Calu3 (cell line): ENCODE data around the gene DOCK9. TPM values are rescaled to one million over a fixed set of nuclear protein-coding genes. Genes with fewer than 3 reads are reported as not detected.

Experiments used
- BruUV-seq: library from RNA; stranded (reverse); fragments of 400-500 nt; replicated peaks from 2 replicates; lab custom pipeline; 2021; lab: Mats Ljungman, UMichigan
- CTCF ChIA-PET: fragments of 300-600 bp; sonication (Branson Sonifier 250); formaldehyde crosslinking; loops from one replicate; lab custom pipeline; 2022; ENCODE audit warnings: antibody characterized with exemption; lab: Charles Lee
- DNase-seq: peaks from one replicate; pipeline ENCODE4 v3.0.0; 2022
- H3K27ac Mint-ChIP-seq: one replicate; pipeline ENCODE4 v1.8.0; 2022; ENCODE audit warnings: mixed read lengths; ENCODE audit not compliant: unreplicated experiment
- H3K27me3 Mint-ChIP-seq: one replicate; pipeline ENCODE4 v1.8.0; 2022; ENCODE audit warnings: mixed read lengths; ENCODE audit not compliant: unreplicated experiment
- H3K36me3 Mint-ChIP-seq: one replicate; pipeline ENCODE4 v1.8.0; 2022; ENCODE audit warnings: mild to moderate bottlenecking, moderate library complexity, mixed read lengths; ENCODE audit not compliant: insufficient read depth, unreplicated experiment
- H3K4me1 Mint-ChIP-seq: one replicate; pipeline ENCODE4 v1.8.0; 2022; ENCODE audit warnings: mild to moderate bottlenecking, low read depth, mixed read lengths; ENCODE audit not compliant: unreplicated experiment
- H3K4me3 Mint-ChIP-seq: one replicate; pipeline ENCODE4 v1.8.0; 2022; ENCODE audit warnings: mild to moderate bottlenecking, low read depth, moderate library complexity, mixed read lengths; ENCODE audit not compliant: unreplicated experiment
- H3K9me3 Mint-ChIP-seq: one replicate; pipeline ENCODE4 v1.8.0; 2022; ENCODE audit warnings: low read depth, mixed read lengths; ENCODE audit not compliant: unreplicated experiment
- intact Hi-C: fragments of 100-400 bp; cut with micrococcal nuclease; formaldehyde crosslinking; loops from one replicate; pipeline ENCODE4 v1.10.0; 2022; ENCODE audit not compliant: unreplicated experiment
- total RNA-seq: library from RNA; stranded (reverse); gene quantifications from 2 replicates; pipeline ENCODE4 v1.2.3, GENCODE V29; 2022
- TF ChIP-seq, protein P1 (sequence below): fragments of 200-600 bp; IDR thresholded peaks from one replicate; pipeline ENCODE4 v1.8.0; 2022; ENCODE audit warnings: antibody characterized with exemption; ENCODE audit not compliant: unreplicated experiment

DOCK9 gene
- total RNA-seq, 1 experiment from 2014 or later: 26.2 TPM

GRCh38 chr13:98972059-98972458, 5.8 kb downstream of the DOCK9 start:
- no peaks in the 10 kb centered on the region for H3K27me3 Mint-ChIP-seq
- peaks cover 14% of the 10 kb centered on the region for H3K4me1 Mint-ChIP-seq
- intact Hi-C loops: no loop called here
- TF ChIP-seq, protein P1, sequence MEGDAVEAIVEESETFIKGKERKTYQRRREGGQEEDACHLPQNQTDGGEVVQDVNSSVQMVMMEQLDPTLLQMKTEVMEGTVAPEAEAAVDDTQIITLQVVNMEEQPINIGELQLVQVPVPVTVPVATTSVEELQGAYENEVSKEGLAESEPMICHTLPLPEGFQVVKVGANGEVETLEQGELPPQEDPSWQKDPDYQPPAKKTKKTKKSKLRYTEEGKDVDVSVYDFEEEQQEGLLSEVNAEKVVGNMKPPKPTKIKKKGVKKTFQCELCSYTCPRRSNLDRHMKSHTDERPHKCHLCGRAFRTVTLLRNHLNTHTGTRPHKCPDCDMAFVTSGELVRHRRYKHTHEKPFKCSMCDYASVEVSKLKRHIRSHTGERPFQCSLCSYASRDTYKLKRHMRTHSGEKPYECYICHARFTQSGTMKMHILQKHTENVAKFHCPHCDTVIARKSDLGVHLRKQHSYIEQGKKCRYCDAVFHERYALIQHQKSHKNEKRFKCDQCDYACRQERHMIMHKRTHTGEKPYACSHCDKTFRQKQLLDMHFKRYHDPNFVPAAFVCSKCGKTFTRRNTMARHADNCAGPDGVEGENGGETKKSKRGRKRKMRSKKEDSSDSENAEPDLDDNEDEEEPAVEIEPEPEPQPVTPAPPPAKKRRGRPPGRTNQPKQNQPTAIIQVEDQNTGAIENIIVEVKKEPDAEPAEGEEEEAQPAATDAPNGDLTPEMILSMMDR: no peak
- no peak overlapping the region for H3K27ac Mint-ChIP-seq
- no TSS peak for BruUV-seq
- H3K9me3 Mint-ChIP-seq: no peaks in the 10 kb centered on the region
- no peak for DNase-seq
- H3K36me3 Mint-ChIP-seq: peaks cover 5% of the 10 kb centered on the region
- H3K4me3 Mint-ChIP-seq: no peak overlapping the region
- CTCF ChIA-PET: no interaction called here

DNA sequence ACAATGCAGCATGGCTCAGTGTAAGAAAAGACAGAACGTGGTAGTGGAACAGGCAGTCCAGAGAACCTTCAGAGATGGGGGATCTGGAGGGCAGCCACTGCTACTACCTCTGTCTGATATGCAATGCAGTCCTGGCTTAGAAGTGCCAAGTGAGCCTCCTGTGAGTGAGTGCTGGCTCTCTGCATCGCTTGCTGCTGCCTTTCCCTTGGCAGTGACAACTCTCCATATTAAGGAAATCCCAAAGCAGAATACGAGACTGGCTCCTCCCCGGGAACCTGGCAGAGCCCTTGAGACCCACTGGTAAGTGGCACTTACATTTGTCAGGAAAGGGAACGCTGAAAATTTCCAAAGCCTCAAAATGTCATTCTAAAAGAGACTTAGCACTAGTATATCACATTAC, 7.5 kb downstream of the DOCK9 start:
- H3K4me3 Mint-ChIP-seq: no peak overlapping the region
- H3K9me3 Mint-ChIP-seq: no peaks in the 10 kb centered on the region
- H3K27me3 Mint-ChIP-seq: no peaks in the 10 kb centered on the region
- TF ChIP-seq, protein P1: no peak
- DNase-seq: no peak
- CTCF ChIA-PET: no interaction called here
- peaks cover 8% of the 10 kb centered on the region for H3K4me1 Mint-ChIP-seq
- BruUV-seq: no TSS peak
- H3K36me3 Mint-ChIP-seq: no peaks in the 10 kb centered on the region
- H3K27ac Mint-ChIP-seq: no peak overlapping the region
- intact Hi-C loops: no loop called here

DNA sequence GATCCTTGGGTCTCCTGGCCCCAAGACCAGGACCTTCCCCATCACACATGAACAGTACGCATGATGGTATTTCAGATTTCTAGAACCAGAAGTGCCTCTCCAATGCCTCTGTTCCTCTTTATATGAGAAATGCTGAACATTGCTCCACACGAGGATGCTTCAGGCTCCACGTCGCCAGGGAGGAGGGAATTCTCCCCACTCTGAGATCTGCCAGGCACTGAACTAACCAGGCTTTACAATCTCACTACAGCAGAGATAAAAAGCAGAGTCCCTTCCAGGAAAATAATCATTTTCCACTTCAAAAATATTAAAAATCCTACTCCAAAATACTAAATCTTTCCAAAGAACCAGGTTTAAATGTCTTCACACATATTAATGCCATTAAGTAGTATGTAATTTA, 10.4 kb downstream of the DOCK9 start:
- Mint-ChIP-seq H3K36me3 (no peaks in the 10 kb centered on the region), H3K9me3 (no peaks in the 10 kb centered on the region), H3K27me3 (no peaks in the 10 kb centered on the region), H3K27ac (no peak overlapping the region), H3K4me3 (no peak overlapping the region), H3K4me1 (no peaks in the 10 kb centered on the region)
- no TSS peak for BruUV-seq
- CTCF ChIA-PET: no interaction called here
- intact Hi-C loops: no loop called here
- DNase-seq: no peak
- TF ChIP-seq, protein P1: no peak

DNA sequence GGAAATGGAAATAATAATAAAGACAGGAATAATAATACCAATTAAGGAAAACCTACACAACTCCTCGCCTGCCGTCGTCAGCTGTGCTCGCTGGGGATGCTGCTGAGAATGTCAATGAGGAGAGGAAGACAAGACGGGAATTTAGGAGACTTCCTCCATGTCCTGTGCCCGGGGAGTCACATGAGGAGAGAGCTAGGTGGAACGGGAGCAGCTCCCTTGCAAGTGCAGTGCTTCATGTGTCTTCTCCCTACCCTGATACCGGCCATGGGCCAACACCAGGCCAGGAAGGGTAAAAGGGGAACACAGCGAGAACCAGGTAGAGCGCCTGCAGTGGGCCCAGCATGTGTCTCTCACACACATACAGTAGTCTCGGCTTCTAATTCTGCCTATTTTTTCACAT, 11.8 kb downstream of the DOCK9 start:
- intact Hi-C loops: no loop called here
- CTCF ChIA-PET: no interaction called here
- no TSS peak for BruUV-seq
- Mint-ChIP-seq H3K9me3 (no peaks in the 10 kb centered on the region), H3K27ac (no peak overlapping the region), H3K27me3 (no peaks in the 10 kb centered on the region), H3K4me3 (no peak overlapping the region), H3K4me1 (no peaks in the 10 kb centered on the region), H3K36me3 (no peaks in the 10 kb centered on the region)
- DNase-seq: no peak
- TF ChIP-seq, protein P1: no peak
